Measurements from ENCODE around the gene TMOD4.

TMOD4 gene

GRCh38 chr1:151124763-151125403 is 50.9 kb downstream of the TMOD4 start:
- Histone ChIP-seq H3K4me1 (ENCODE audit: insufficient read depth, poor library complexity, severe bottlenecking) (no peaks in the 10 kb centered on the region), H3K9me3 (ENCODE audit: severe bottlenecking) (no peaks in the 10 kb centered on the region), H3K4me3 (ENCODE audit: severe bottlenecking) (no peak overlapping the region), H3K36me3 (ENCODE audit: low read depth) (no peaks in the 10 kb centered on the region), H3K27ac (ENCODE audit: poor library complexity, severe bottlenecking) (no peak overlapping the region), H3K27me3 (ENCODE audit: insufficient read depth, poor library complexity, severe bottlenecking) (no peaks in the 10 kb centered on the region)
- TF ChIP-seq, protein P1, sequence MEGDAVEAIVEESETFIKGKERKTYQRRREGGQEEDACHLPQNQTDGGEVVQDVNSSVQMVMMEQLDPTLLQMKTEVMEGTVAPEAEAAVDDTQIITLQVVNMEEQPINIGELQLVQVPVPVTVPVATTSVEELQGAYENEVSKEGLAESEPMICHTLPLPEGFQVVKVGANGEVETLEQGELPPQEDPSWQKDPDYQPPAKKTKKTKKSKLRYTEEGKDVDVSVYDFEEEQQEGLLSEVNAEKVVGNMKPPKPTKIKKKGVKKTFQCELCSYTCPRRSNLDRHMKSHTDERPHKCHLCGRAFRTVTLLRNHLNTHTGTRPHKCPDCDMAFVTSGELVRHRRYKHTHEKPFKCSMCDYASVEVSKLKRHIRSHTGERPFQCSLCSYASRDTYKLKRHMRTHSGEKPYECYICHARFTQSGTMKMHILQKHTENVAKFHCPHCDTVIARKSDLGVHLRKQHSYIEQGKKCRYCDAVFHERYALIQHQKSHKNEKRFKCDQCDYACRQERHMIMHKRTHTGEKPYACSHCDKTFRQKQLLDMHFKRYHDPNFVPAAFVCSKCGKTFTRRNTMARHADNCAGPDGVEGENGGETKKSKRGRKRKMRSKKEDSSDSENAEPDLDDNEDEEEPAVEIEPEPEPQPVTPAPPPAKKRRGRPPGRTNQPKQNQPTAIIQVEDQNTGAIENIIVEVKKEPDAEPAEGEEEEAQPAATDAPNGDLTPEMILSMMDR (IDR thresholded peaks at IDR 0.05; ENCODE audit: poor library complexity, severe bottlenecking), result no peak
- ATAC-seq (ENCODE audit: low read depth), result no peak
- DNase-seq (ENCODE audit: low spot score), result no peak

Measured in RWPE2 (cell line).